D721Med (cell line): ENCODE results near the gene CBL.

ENCODE experiments used
- DNase-seq: peaks from one replicate; pipeline ENCODE4 v3.0.0; 2011; ENCODE audit warnings: low spot score; ENCODE audit not compliant: insufficient read length
- FAIRE-seq: peaks from 2 replicates; lab custom pipeline; 2011; peaks lifted over from hg19 to GRCh38; lab: Jason Lieb, UNC
- CTCF ChIP-seq: IDR thresholded peaks from 2 replicates; pipeline ENCODE4 v1.5.1; 2012; ENCODE audit warnings: mild to moderate bottlenecking, control low read depth; ENCODE audit not compliant: insufficient read depth; ENCODE audit errors: missing control alignments

Gene CBL

GRCh38 chr11:119332111-119332765, 126.1 kb downstream of the CBL start:
- TF ChIP-seq CTCF, result no peak
- FAIRE-seq, result no peak
- DNase-seq, result no peak

DNA sequence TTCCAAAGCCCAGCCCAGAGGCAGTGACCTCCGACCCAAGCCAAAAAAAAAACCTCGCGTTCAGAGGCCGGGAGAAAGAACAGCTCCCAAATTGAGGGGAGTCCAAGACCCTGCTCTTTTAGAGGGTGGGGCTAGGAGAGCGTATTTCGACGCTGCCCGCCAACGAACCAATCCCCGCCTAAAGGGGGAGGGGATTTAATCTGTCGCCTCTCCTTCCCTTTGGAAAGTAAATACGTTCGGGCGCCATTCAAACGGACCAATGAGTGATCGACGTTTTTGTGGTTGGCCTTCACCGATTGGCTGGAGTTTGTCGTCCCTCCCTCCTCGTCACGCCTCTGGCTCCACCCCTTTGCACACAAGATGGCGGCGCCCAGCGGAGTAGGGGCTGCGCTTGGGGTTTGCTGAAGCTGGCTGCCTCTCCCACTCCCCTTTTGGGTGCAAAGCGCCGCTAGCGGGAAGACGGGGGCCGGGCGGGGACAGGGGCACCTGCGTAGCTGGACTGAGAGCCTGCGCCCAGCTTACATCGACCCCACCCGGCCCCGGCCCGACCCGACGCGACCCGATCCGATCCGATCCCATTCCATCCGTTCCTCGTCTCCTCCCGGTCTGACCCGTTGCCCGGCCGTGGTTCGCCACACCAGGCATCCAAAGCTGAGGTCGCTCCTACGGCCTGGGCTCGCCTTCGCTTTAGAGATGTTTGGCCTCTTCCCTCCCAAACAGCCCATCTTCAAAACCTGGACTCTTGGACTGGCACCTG, 128.2 kb downstream of the CBL start, which contains the start of gene RNF26:
Gene RNF26, plus strand, starts transcription at position 354 of the 757 bp plus-strand sequence. CDS start 596 bp downstream, outside the sequence.
- peak; percentile 94 for DNase-seq
- no peak for TF ChIP-seq CTCF
- no peak for FAIRE-seq

DNA sequence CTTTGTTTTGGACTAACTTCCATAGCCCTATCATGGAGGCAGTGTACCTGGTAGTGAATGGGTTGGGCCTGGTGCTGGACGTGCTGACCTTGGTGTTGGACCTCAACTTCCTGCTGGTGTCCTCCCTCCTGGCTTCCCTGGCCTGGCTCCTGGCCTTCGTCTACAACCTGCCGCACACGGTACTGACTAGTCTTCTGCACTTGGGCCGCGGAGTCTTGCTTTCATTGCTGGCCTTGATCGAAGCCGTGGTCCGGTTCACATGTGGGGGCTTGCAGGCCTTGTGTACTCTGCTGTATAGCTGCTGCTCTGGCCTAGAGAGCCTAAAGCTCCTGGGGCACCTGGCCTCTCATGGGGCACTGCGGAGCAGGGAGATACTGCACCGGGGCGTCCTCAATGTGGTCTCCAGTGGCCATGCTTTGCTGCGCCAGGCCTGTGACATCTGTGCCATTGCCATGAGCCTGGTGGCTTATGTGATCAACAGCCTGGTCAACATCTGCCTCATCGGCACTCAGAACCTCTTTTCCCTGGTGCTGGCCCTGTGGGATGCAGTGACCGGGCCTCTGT, 129.0 kb downstream of the CBL start:
- FAIRE-seq, result no peak

GRCh38 chr11:119335655-119336543, 129.8 kb downstream of the CBL start:
- TF ChIP-seq CTCF, result no peak
- DNase-seq (no peak), FAIRE-seq (no peak)

More for the DNA sequence above, 129.0 kb downstream of the CBL start:
- no peak for DNase-seq
- no peak for TF ChIP-seq CTCF

GRCh38 chr11:119336744-119337469, 130.8 kb downstream of the CBL start:
- DNase-seq (no peak), FAIRE-seq (no peak)
- TF ChIP-seq CTCF, result no peak

- TF ChIP-seq CTCF, result no peak
- DNase-seq, result no peak
- no peak for FAIRE-seq
These were observed 131.6 kb downstream of the CBL start for GRCh38 chr11:119337581-119338317.
